Effector CD8-positive, alpha-beta T cell (primary cell): ENCODE data around the gene SLC36A4.
"Not testable (repeated sequence)": the region's sequence is repeated elsewhere in the genome, so short reads cannot be mapped to it uniquely, and the experiment has no call there.

Experiments used
- DNase-seq: peaks from one replicate; lab custom pipeline; 2025; lab: John Stamatoyannopoulos, UW
- total RNA-seq, 4 experiments: gene quantifications; one replicate each; lab custom pipeline; 2026; lab: John Stamatoyannopoulos, UW

SLC36A4 gene
- total RNA-seq, result 8.7 to 30.0 (median 12.8) reads per million in 4 experiments

- peak; percentile 75 for DNase-seq
These were observed at the start of gene SLC36A4 for GRCh38 chr11:93197380-93198214. TSS of gene SLC36A4 (minus strand) at chr11:93197991. CDS start at chr11:93197832, 159 bp downstream.

GRCh38 chr11:93246790-93247189 lies 49.0 kb upstream of the SLC36A4 start:
- DNase-seq, result not testable (repeated sequence)

- no peak for DNase-seq
These were observed 46.2 kb upstream of the SLC36A4 start for GRCh38 chr11:93244018-93244417.

- DNase-seq, result no peak
These were observed 42.2 kb upstream of the SLC36A4 start for GRCh38 chr11:93239966-93240365.

- DNase-seq, result no peak
These were observed 41.2 kb upstream of the SLC36A4 start for GRCh38 chr11:93238956-93239355.

GRCh38 chr11:93236741-93237675 lies 39.2 kb upstream of the SLC36A4 start:
- no peak for DNase-seq

- peak; percentile 21 for DNase-seq
These were observed 36.9 kb upstream of the SLC36A4 start for GRCh38 chr11:93234602-93235207.

GRCh38 chr11:93229876-93230275 lies 32.1 kb upstream of the SLC36A4 start:
- no peak for DNase-seq

GRCh38 chr11:93225662-93226061 lies 27.9 kb upstream of the SLC36A4 start:
- DNase-seq, result no peak

GRCh38 chr11:93221539-93221938 lies 23.7 kb upstream of the SLC36A4 start:
- no peak for DNase-seq

- DNase-seq, result no peak
These were observed 22.3 kb upstream of the SLC36A4 start for GRCh38 chr11:93220078-93220477.

- no peak for DNase-seq
These were observed 21.6 kb upstream of the SLC36A4 start for GRCh38 chr11:93219440-93219839.

- no peak for DNase-seq
These were observed 18.8 kb upstream of the SLC36A4 start for GRCh38 chr11:93216511-93217101.

GRCh38 chr11:93213622-93214021 lies 15.8 kb upstream of the SLC36A4 start:
- DNase-seq, result no peak

GRCh38 chr11:93212094-93212493 lies 14.3 kb upstream of the SLC36A4 start:
- DNase-seq, result no peak

- DNase-seq, result no peak
These were observed 11.7 kb upstream of the SLC36A4 start for GRCh38 chr11:93209466-93209865.

GRCh38 chr11:93208663-93209270 lies 11.0 kb upstream of the SLC36A4 start:
- DNase-seq, result no peak

GRCh38 chr11:93199616-93200015 lies 1.8 kb upstream of the SLC36A4 start:
- no peak for DNase-seq

GRCh38 chr11:93198215-93198845 lies 539 bp upstream of the SLC36A4 start:
- DNase-seq, result no peak

GRCh38 chr11:93196816-93197379 lies 893 bp downstream of the SLC36A4 start:
- DNase-seq, result no peak
